Fibroblast of lung (primary cell): ENCODE measurements around the gene EEIG1. TPM values are rescaled to one million over a fixed set of nuclear protein-coding genes. Genes with fewer than 3 reads are reported as not detected.

Source experiments
- DNase-seq, 2 donors: peaks; one replicate each; pipeline versions ENCODE4 v3.0.0 to v3.0.0-alpha.2; 2010; ENCODE audit warnings: low read depth in 2 of 2
- H2AFZ ChIP-seq: 2 replicates; pipeline ENCODE4 v1.5.1; 2012; ENCODE audit warnings: low read length, control low read depth, inconsistent platforms
- H3K27ac ChIP-seq: 2 replicates; pipeline ENCODE4 v1.5.1; 2011; ENCODE audit warnings: low read length, control low read depth; ENCODE audit not compliant: insufficient read depth
- H3K27me3 ChIP-seq: 2 replicates; pipeline ENCODE4 v1.5.1; 2011; ENCODE audit warnings: mild to moderate bottlenecking, low read length; ENCODE audit not compliant: control insufficient read depth, insufficient read depth
- H3K36me3 ChIP-seq: 2 replicates; pipeline ENCODE4 v1.5.1; 2011; ENCODE audit warnings: low read length; ENCODE audit not compliant: control insufficient read depth, insufficient read depth
- H3K4me1 ChIP-seq: 2 replicates; pipeline ENCODE4 v1.5.1; 2011; ENCODE audit warnings: low read length; ENCODE audit not compliant: control insufficient read depth, insufficient read depth; ENCODE audit errors: extremely low read depth
- H3K4me2 ChIP-seq: 2 replicates; pipeline ENCODE4 v1.5.1; 2011; ENCODE audit warnings: low read length, control low read depth; ENCODE audit not compliant: insufficient read depth; ENCODE audit errors: extremely low read depth
- H3K4me3 ChIP-seq, 4 experiments: fragments of 200-600 bp in 1 of 4; sonication (generic) in 1 of 4; replicated peaks in 1 of 4; 2 replicates each; pipeline ENCODE4 v1.5.1; 2011 to 2016; ENCODE audit warnings: low read length in 4 of 4, low read depth in 3 of 4, mild to moderate bottlenecking in 3 of 4, control low read depth in 2 of 4, inconsistent platforms in 1 of 4, mixed read lengths in 1 of 4; ENCODE audit not compliant: insufficient read depth in 1 of 4; ENCODE audit errors: control extremely low read depth in 1 of 4
- H3K79me2 ChIP-seq: 2 replicates; pipeline ENCODE4 v1.5.1; 2012; ENCODE audit warnings: mild to moderate bottlenecking, low read length, inconsistent platforms; ENCODE audit not compliant: control insufficient read depth, insufficient read depth
- H3K9ac ChIP-seq: 2 replicates; pipeline ENCODE4 v1.5.1; 2011; ENCODE audit warnings: mild to moderate bottlenecking, low read length, control low read depth; ENCODE audit not compliant: insufficient read depth
- H3K9me3 ChIP-seq: 2 replicates; pipeline ENCODE4 v1.5.1; 2012; ENCODE audit warnings: low read depth, low read length; ENCODE audit not compliant: control insufficient read depth, insufficient read depth
- H4K20me1 ChIP-seq: 2 replicates; pipeline ENCODE4 v1.5.1; 2011; ENCODE audit warnings: low read length; ENCODE audit not compliant: control insufficient read depth, insufficient read depth; ENCODE audit errors: extremely low read depth
- EZH2 ChIP-seq: IDR thresholded peaks from 2 replicates; pipeline ENCODE4 v1.5.1; 2012; ENCODE audit warnings: low read length, control low read depth, mild to moderate bottlenecking; ENCODE audit errors: missing control alignments
- polyA plus RNA-seq, 2 donors: library from polyadenylated mRNA; depleted of rRNA in 1 of 2; stranded (reverse) in 1 of 2; unstranded in 1 of 2; fragments of >200 nt; gene quantifications; 2 replicates each; pipeline ENCODE4 v1.2.1, GENCODE V29; 2011 to 2012; ENCODE audit warnings: missing spikeins in 1 of 2
- total RNA-seq: library from RNA; depleted of rRNA; stranded (reverse); fragments of >200 nt; gene quantifications from 2 replicates; pipeline ENCODE4 v1.2.1, GENCODE V29; 2014
- TF ChIP-seq, protein P1 (sequence below), 2 donors: IDR thresholded peaks in 1 of 2; conservative IDR thresholded peaks in 1 of 2; 1 replicate in 1 of 2; 2 replicates in 1 of 2; pipeline ENCODE4 v1.5.1; 2011 to 2012; ENCODE audit warnings: low read length in 2 of 2, control low read depth in 1 of 2, inconsistent platforms in 1 of 2, low read depth in 1 of 2, mild to moderate bottlenecking in 1 of 2

The EEIG1 gene
- total and polyA plus RNA-seq, 2 donors (not counting 1 experiment from before 2014, with no cell fraction given), result 12.8 to 13.2 TPM

DNA sequence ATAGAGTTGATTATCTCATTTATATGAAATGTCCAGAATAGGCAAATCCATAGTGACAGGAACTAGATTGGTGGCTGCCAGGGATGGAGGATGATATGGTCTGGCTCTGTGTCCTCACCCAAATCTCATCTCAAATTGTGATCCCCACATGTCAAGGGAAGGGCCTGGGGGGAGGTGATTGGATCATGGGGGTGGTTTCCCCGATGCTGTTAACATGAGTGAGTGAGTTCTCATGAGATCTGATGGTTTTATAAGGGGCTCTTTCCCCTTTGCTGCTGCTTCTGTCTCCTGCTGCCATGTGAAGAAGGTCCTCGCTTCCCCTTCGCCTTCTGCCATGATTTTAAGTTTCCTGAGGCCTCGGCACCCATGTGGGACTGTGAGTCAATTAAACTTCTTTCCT is 21.4 kb downstream of the EEIG1 start:
- H3K27me3 ChIP-seq, result no peaks in the 10 kb centered on the region
- no peaks in the 10 kb centered on the region for H3K36me3 ChIP-seq
- peaks cover 4% of the 10 kb centered on the region for H3K4me1 ChIP-seq
- no peak overlapping the region for H3K9ac ChIP-seq
- peaks cover 9% of the 10 kb centered on the region for H3K79me2 ChIP-seq
- no peak for DNase-seq
- H4K20me1 ChIP-seq, result no peaks in the 10 kb centered on the region
- no peak for TF ChIP-seq EZH2
- TF ChIP-seq, protein P1, sequence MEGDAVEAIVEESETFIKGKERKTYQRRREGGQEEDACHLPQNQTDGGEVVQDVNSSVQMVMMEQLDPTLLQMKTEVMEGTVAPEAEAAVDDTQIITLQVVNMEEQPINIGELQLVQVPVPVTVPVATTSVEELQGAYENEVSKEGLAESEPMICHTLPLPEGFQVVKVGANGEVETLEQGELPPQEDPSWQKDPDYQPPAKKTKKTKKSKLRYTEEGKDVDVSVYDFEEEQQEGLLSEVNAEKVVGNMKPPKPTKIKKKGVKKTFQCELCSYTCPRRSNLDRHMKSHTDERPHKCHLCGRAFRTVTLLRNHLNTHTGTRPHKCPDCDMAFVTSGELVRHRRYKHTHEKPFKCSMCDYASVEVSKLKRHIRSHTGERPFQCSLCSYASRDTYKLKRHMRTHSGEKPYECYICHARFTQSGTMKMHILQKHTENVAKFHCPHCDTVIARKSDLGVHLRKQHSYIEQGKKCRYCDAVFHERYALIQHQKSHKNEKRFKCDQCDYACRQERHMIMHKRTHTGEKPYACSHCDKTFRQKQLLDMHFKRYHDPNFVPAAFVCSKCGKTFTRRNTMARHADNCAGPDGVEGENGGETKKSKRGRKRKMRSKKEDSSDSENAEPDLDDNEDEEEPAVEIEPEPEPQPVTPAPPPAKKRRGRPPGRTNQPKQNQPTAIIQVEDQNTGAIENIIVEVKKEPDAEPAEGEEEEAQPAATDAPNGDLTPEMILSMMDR (conservative IDR thresholded peaks at IDR 0.05 in 1 of 2, IDR thresholded peaks at IDR 0.05 in 1 of 2; ENCODE audit: low read depth in 1 of 2, low read length in 2 of 2), result no peak
- no peak overlapping the region for H3K4me2 ChIP-seq
- H2AFZ ChIP-seq, result no peak overlapping the region
- no peaks in the 10 kb centered on the region for H3K9me3 ChIP-seq
- no peak overlapping the region for H3K4me3 ChIP-seq
- H3K27ac ChIP-seq, result no peak overlapping the region

GRCh38 chr9:127958728-127959127 is 22.1 kb downstream of the EEIG1 start:
- Histone ChIP-seq H3K36me3 (no peaks in the 10 kb centered on the region), H3K4me1 (peaks cover 4% of the 10 kb centered on the region), H3K79me2 (peaks cover 4% of the 10 kb centered on the region), H3K4me2 (no peak overlapping the region), H4K20me1 (no peaks in the 10 kb centered on the region), H2AFZ (no peak overlapping the region), H3K27me3 (no peaks in the 10 kb centered on the region), H3K27ac (no peak overlapping the region), H3K4me3 (no peak overlapping the region), H3K9ac (no peak overlapping the region), H3K9me3 (no peaks in the 10 kb centered on the region)
- DNase-seq, result no peak
- TF ChIP-seq, protein P1 (conservative IDR thresholded peaks at IDR 0.05 in 1 of 2, IDR thresholded peaks at IDR 0.05 in 1 of 2; ENCODE audit: low read depth in 1 of 2, low read length in 2 of 2), result no peak
- TF ChIP-seq EZH2, result no peak

DNA sequence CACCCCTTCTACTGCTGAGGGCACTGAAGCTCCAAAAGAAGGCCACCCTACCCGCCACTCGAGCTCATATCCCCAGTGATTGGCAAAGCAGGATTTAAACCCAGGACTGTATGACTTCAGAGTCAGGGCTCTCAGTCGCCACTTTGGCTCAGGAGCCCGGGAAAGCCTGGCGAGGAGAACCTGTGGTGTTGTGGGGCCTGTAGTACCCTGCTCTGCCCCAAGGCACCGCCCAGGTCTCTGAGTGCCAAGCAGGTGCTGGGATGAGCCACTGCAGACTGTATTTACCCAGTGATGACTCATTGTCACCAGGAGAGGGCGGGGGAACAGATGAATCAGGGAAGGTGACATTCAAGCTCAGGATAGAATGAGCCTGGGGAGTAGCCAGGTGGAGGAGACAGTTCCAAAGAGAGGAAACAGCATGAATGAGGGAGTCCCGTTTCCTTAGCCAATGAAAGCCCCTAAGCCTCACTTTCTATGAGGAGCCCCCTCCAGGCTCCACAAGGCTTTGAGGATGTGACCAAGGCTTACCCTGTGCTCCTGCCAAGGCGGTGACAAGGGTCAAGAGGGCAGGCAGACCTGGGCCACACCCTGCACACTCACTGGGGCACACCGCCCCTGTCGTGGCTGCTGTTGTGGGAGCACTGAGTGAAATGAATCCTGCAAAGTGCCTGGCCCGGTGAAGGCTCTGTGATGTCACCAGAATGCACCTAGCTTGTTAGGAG is 25.3 kb downstream of the EEIG1 start:
- Histone ChIP-seq H4K20me1 (no peaks in the 10 kb centered on the region), H3K9ac (no peak overlapping the region), H3K4me2 (no peak overlapping the region), H3K4me3 (no peak overlapping the region), H3K36me3 (no peaks in the 10 kb centered on the region), H3K27me3 (no peaks in the 10 kb centered on the region), H3K9me3 (no peaks in the 10 kb centered on the region), H3K27ac (no peak overlapping the region), H3K4me1 (peaks cover 2% of the 10 kb centered on the region), H2AFZ (no peak overlapping the region), H3K79me2 (peaks cover 3% of the 10 kb centered on the region)
- peak in 1 of 2 donors; percentile 41 for DNase-seq
- TF ChIP-seq, protein P1 (conservative IDR thresholded peaks at IDR 0.05 in 1 of 2, IDR thresholded peaks at IDR 0.05 in 1 of 2; ENCODE audit: low read depth in 1 of 2, low read length in 2 of 2), result no peak
- no peak for TF ChIP-seq EZH2
